NCI-H1930 (cell line): ENCODE measurements around the gene BRPF3.

Experiments used
- DNase-seq, 2 experiments: peaks; one replicate each; lab custom pipeline; 2025; lab: John Stamatoyannopoulos, UW

The BRPF3 gene

GRCh38 chr6:36269834-36270705 lies 73.5 kb downstream of the BRPF3 start, which contains the start of gene PNPLA1:
Gene PNPLA1 (plus strand): TSS chr6:36270060. CDS start chr6:36270460, 400 bp downstream.
- DNase-seq = no peak

GRCh38 chr6:36272234-36272633 lies 75.7 kb downstream of the BRPF3 start:
- DNase-seq = no peak

- DNase-seq = no peak
These were observed 76.5 kb downstream of the BRPF3 start for GRCh38 chr6:36273067-36273466.

- no peak for DNase-seq
These were observed 77.4 kb downstream of the BRPF3 start for GRCh38 chr6:36273802-36274514.

- DNase-seq = no peak
These were observed 80.3 kb downstream of the BRPF3 start for GRCh38 chr6:36276581-36277536.

- DNase-seq = no peak
These were observed 81.5 kb downstream of the BRPF3 start for GRCh38 chr6:36277946-36278470.

GRCh38 chr6:36280467-36280866 lies 83.9 kb downstream of the BRPF3 start:
- DNase-seq = no peak

- DNase-seq = no peak
These were observed 84.4 kb downstream of the BRPF3 start for GRCh38 chr6:36280983-36281382.
